ENCODE measurements around the gene NRN1L.

NRN1L gene

DNA sequence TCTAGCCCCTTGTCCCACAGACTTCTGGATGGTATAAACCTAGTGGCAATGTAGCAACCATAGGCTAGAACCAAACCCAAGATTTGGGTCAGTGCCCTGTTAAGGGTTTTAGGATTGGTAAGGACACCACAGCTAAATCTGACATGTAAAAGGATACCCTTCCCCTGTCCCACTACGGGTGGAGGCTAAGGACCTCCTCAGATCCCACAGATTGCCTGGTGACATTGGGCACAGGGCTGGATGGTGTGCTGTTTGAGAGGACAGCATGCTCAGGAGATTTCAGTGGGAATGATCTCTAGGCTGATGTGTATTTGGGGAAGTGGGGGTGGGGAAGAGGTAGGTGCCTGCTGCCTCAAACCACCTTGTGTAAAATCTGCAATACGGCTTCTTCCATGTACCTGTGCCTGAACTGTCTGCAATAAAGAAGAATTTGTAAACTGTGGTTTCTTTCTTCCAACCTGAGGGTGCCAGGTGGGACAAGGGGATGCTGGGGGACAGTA lies 12.5 kb upstream of the NRN1L start:
- no peaks in the 10 kb centered on the region for H3K9me3 ChIP-seq (ENCODE audit: control insufficient read depth in 5 of 5, low read length in 5 of 5)
- H3K27me3 ChIP-seq (ENCODE audit: control insufficient read depth in 5 of 5, insufficient read depth in 4 of 5, low read length in 5 of 5), result no peaks in the 10 kb centered on the region
- H3K9ac ChIP-seq (ENCODE audit: low read length in 5 of 5), result peak overlapping the region; percentile 22 to 94 (median 74)
- peaks cover 6 to 63% (median 46%) of the 10 kb centered on the region in 5 donors for H3K36me3 ChIP-seq (ENCODE audit: control insufficient read depth in 5 of 5, insufficient read depth in 5 of 5, low read length in 5 of 5)
- peak overlapping the region; percentile 77 to 93 (median 90) for H3K4me3 ChIP-seq (ENCODE audit: low read depth in 1 of 5, low read length in 5 of 5)
- H3K4me1 ChIP-seq (ENCODE audit: control insufficient read depth in 5 of 5, insufficient read depth in 5 of 5, low read length in 5 of 5), result peaks cover 6 to 44% (median 29%) of the 10 kb centered on the region in 5 donors
- peak overlapping the region; percentile 79 for H3K27ac ChIP-seq (ENCODE audit: low read depth, low read length)

DNA sequence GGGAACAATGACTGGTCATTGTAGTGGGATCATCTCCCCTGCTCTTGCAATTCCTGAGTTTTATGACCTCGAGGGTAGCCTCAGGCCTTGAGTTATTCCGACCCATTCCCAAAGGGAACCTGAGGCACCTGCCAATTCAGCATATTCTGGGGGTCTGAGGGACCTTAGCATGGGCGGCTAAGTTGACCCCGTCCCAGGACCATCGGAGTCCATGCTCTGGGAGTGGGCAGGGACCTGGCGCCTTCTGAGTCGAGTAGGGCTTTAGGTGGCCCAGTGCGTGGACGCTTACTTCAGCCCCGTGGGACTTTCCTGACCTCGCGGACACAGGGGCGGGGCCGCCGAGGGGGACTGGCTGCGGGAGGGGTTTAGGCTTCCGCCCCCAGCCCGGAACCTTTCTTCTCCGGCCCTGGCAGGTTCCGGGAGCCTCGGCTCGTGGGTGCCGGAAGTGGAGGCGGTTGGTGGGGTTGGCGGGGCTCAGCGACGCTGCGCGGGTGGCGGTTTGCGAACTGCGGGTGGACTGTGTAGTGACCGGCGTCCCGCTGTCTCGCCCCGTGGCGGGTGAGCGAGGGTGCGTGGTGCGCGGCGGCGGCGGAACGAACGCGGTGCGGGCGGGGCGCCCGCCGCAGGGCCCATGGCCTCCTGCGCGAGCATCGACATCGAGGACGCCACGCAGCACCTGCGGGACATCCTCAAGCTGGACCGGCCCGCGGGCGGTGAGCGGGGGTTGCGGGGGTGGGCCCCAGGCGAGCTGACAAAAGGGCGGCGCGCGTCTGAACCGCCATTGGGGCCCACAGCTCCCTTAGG lies 11.9 kb upstream of the NRN1L start, which contains the start of gene EDC4:
Gene EDC4, plus strand, starts transcription at position 422 of the 804 bp plus-strand sequence. Its CDS starts 210 bp downstream, at position 632.
- H3K9ac ChIP-seq (ENCODE audit: low read length in 5 of 5), result peak within 1 kb of the TSS; percentile 87 to 98 (median 94)
- no peaks in the 10 kb centered on the region for H3K9me3 ChIP-seq (ENCODE audit: control insufficient read depth in 5 of 5, low read length in 5 of 5)
- H3K4me3 ChIP-seq (ENCODE audit: low read depth in 1 of 5, low read length in 5 of 5), result peak within 1 kb of the TSS; percentile 89 to 93 (median 90)
- peaks cover 6 to 63% (median 48%) of the 10 kb centered on the region in 5 donors for H3K36me3 ChIP-seq (ENCODE audit: control insufficient read depth in 5 of 5, insufficient read depth in 5 of 5, low read length in 5 of 5)
- no peaks in the 10 kb centered on the region for H3K27me3 ChIP-seq (ENCODE audit: control insufficient read depth in 5 of 5, insufficient read depth in 4 of 5, low read length in 5 of 5)
- H3K4me1 ChIP-seq (ENCODE audit: control insufficient read depth in 5 of 5, insufficient read depth in 5 of 5, low read length in 5 of 5), result peaks cover 6 to 44% (median 29%) of the 10 kb centered on the region in 5 donors
- peak within 1 kb of the TSS; percentile 79 for H3K27ac ChIP-seq (ENCODE audit: low read depth, low read length)

DNA sequence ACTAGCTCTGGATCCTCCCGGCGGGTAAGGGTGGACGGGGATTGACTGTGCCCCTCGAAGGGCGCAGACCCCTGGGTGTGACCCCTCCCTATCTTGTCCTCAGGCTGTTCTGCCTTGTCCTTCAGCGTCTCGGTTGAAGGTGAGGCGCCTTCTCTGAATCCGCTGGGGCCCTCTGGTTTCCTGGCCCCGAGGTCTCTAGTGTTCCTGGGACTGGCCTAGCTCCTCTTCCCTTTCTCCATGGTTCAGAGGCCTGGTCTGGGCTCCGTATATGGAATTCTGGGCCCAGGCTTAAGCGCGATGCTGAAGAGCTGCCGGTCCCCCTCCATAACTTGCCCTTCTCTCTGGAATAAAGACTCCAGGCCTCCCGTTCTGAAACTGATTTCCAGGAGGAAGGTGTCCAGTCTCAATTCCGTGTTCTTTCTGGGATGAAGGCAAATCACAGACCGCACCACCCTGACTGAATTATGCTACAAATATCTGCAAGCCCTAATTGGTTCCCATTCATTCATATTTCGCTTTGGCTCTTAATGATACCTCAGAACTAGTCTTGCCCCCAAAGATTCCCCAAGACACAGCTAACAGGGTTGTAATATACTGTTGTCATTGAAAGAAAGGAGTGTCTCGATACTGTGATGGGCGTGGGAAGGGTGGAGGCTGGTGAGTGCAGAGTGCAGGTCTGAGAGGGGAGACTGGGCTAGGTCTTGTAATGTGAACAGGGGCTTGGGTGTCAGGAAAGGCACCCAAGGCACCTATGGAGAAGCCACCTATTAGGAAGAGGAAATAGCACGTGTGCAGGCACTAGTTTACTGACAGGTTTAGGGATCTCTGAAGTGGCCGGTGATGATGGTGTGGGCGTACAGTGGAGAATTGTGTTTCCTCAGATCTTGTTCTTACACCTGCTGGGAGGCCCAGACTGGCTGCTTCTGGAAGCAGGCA lies 11.0 kb upstream of the NRN1L start:
- Histone ChIP-seq H3K27me3 (ENCODE audit: control insufficient read depth in 5 of 5, insufficient read depth in 4 of 5, low read length in 5 of 5) (no peaks in the 10 kb centered on the region), H3K9ac (ENCODE audit: low read length in 5 of 5) (peak overlapping the region; percentile 87 to 98 (median 94)), H3K4me3 (ENCODE audit: low read depth in 1 of 5, low read length in 5 of 5) (peak overlapping the region; percentile 89 to 93 (median 90)), H3K4me1 (ENCODE audit: control insufficient read depth in 5 of 5, insufficient read depth in 5 of 5, low read length in 5 of 5) (peaks cover 6 to 44% (median 29%) of the 10 kb centered on the region in 5 donors), H3K27ac (ENCODE audit: low read depth, low read length) (peak overlapping the region; percentile 79), H3K9me3 (ENCODE audit: control insufficient read depth in 5 of 5, low read length in 5 of 5) (no peaks in the 10 kb centered on the region), H3K36me3 (ENCODE audit: control insufficient read depth in 5 of 5, insufficient read depth in 5 of 5, low read length in 5 of 5) (peaks cover 6 to 63% (median 48%) of the 10 kb centered on the region in 5 donors)

DNA sequence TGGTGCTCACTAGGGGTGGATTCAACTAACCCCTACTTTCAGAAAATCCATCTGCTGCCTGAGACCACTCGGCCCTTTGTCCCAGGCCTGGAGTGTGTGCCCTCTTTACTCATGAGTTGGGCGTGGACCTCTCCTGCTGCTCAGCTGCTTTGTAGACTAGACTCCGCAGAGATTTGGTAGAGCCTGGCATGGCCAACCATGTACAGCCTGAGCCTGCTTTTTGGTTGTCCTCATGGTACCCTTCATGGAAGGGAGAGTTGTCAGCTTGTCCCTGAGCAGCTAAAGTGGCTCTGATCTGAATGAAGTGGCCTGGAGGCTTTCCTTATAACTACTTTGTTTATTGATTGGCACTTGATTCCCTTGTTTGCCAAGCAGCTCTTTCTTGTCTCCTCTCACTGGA lies 10.3 kb upstream of the NRN1L start:
- no peaks in the 10 kb centered on the region for H3K9me3 ChIP-seq (ENCODE audit: control insufficient read depth in 5 of 5, low read length in 5 of 5)
- H3K27ac ChIP-seq (ENCODE audit: low read depth, low read length), result no peak overlapping the region
- H3K36me3 ChIP-seq (ENCODE audit: control insufficient read depth in 5 of 5, insufficient read depth in 5 of 5, low read length in 5 of 5), result peaks cover 6 to 65% (median 53%) of the 10 kb centered on the region in 5 donors
- peak overlapping the region; percentile 89 to 93 (median 90) for H3K4me3 ChIP-seq (ENCODE audit: low read depth in 1 of 5, low read length in 5 of 5)
- H3K4me1 ChIP-seq (ENCODE audit: control insufficient read depth in 5 of 5, insufficient read depth in 5 of 5, low read length in 5 of 5), result peaks cover 6 to 44% (median 29%) of the 10 kb centered on the region in 5 donors
- H3K27me3 ChIP-seq (ENCODE audit: control insufficient read depth in 5 of 5, insufficient read depth in 4 of 5, low read length in 5 of 5), result no peaks in the 10 kb centered on the region
- peak overlapping the region in 4 of 5 donors; percentile 92 to 98 (median 95) for H3K9ac ChIP-seq (ENCODE audit: low read length in 5 of 5)

DNA sequence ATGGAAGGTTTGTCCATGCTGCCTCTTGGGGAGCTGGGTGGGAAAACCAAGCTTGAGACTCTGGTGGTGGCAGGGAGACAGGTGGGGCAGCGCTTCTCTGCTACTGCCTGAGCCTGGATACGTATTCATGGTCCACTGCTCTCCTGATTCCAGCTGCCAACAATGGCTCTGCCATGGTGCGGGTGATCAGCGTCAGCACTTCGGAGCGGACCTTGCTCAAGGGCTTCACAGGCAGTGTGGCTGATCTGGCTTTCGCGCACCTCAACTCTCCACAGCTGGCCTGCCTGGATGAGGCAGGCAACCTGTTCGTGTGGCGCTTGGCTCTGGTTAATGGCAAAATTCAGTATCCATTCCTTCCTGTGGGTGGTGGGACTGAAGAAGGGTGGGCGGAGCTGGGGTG lies 7.6 kb upstream of the NRN1L start:
- Histone ChIP-seq H3K9ac (ENCODE audit: low read length in 5 of 5) (no peak overlapping the region), H3K4me3 (ENCODE audit: low read depth in 1 of 5, low read length in 5 of 5) (no peak overlapping the region), H3K27ac (ENCODE audit: low read depth, low read length) (no peak overlapping the region), H3K4me1 (ENCODE audit: control insufficient read depth in 5 of 5, insufficient read depth in 5 of 5, low read length in 5 of 5) (peaks cover 6 to 37% (median 29%) of the 10 kb centered on the region in 5 donors), H3K36me3 (ENCODE audit: control insufficient read depth in 5 of 5, insufficient read depth in 5 of 5, low read length in 5 of 5) (peaks cover 0 to 67% (median 60%) of the 10 kb centered on the region in 5 donors), H3K27me3 (ENCODE audit: control insufficient read depth in 5 of 5, insufficient read depth in 4 of 5, low read length in 5 of 5) (no peaks in the 10 kb centered on the region), H3K9me3 (ENCODE audit: control insufficient read depth in 5 of 5, low read length in 5 of 5) (no peaks in the 10 kb centered on the region)

DNA sequence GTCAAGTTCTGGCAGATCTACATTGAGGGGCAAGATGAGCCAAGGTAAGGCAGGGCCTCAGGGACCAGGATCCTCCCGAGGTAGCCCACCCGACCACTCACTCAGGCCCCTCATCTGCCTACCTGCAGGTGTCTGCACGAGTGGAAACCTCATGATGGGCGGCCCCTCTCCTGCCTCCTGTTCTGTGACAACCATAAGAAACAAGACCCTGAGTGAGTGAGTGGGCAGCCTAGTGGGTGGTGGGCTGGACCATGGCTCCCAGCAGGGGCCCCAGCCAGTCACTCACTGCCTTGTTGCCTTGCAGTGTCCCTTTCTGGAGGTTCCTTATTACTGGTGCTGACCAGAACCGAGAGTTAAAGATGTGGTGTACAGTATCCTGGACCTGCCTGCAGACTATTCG lies 6.5 kb upstream of the NRN1L start:
- Histone ChIP-seq H3K27me3 (ENCODE audit: control insufficient read depth in 5 of 5, insufficient read depth in 4 of 5, low read length in 5 of 5) (no peaks in the 10 kb centered on the region), H3K4me1 (ENCODE audit: control insufficient read depth in 5 of 5, insufficient read depth in 5 of 5, low read length in 5 of 5) (peaks cover 5 to 29% (median 21%) of the 10 kb centered on the region in 5 donors), H3K9ac (ENCODE audit: low read length in 5 of 5) (no peak overlapping the region), H3K4me3 (ENCODE audit: low read depth in 1 of 5, low read length in 5 of 5) (no peak overlapping the region), H3K27ac (ENCODE audit: low read depth, low read length) (no peak overlapping the region), H3K9me3 (ENCODE audit: control insufficient read depth in 5 of 5, low read length in 5 of 5) (no peaks in the 10 kb centered on the region), H3K36me3 (ENCODE audit: control insufficient read depth in 5 of 5, insufficient read depth in 5 of 5, low read length in 5 of 5) (peaks cover 0 to 79% (median 71%) of the 10 kb centered on the region in 5 donors)

DNA sequence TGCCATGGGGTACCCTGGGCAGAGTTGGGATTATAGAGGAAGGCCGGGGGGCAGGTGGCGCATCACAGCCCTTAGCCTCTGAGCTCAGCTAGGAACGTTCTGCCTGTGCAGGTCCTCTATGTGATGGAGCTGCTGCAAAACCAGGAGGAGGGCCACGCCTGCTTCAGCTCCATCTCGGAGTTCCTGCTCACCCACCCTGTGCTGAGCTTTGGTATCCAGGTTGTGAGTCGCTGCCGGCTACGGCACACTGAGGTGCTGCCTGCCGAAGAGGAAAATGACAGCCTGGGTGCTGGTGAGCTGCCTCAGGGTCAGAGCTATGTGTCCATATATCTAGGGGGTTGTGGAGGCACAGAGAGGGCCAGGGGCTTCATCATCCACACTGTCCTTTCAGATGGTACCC lies 5.8 kb upstream of the NRN1L start:
- no peaks in the 10 kb centered on the region for H3K27me3 ChIP-seq (ENCODE audit: control insufficient read depth in 5 of 5, insufficient read depth in 4 of 5, low read length in 5 of 5)
- peaks cover 3 to 23% (median 15%) of the 10 kb centered on the region in 5 donors for H3K4me1 ChIP-seq (ENCODE audit: control insufficient read depth in 5 of 5, insufficient read depth in 5 of 5, low read length in 5 of 5)
- no peak overlapping the region for H3K9ac ChIP-seq (ENCODE audit: low read length in 5 of 5)
- no peaks in the 10 kb centered on the region for H3K9me3 ChIP-seq (ENCODE audit: control insufficient read depth in 5 of 5, low read length in 5 of 5)
- H3K4me3 ChIP-seq (ENCODE audit: low read depth in 1 of 5, low read length in 5 of 5), result no peak overlapping the region
- peaks cover 0 to 85% (median 77%) of the 10 kb centered on the region in 5 donors for H3K36me3 ChIP-seq (ENCODE audit: control insufficient read depth in 5 of 5, insufficient read depth in 5 of 5, low read length in 5 of 5)
- no peak overlapping the region for H3K27ac ChIP-seq (ENCODE audit: low read depth, low read length)

DNA sequence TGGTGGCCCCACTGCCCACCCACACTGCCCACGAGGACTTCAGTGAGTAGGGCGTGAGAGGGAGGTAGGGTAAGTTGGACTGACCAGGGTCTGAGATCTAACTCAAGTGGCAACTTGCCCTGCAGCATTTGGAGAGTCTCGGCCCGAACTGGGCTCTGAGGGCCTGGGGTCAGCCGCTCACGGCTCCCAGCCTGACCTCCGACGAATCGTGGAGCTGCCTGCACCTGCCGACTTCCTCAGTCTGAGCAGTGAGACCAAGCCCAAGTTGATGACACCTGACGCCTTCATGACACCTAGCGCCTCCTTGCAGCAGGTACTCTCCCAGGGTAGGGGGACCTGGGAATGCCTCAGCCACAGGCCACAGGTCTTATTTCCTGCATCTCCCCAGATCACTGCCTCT lies 5.2 kb upstream of the NRN1L start:
- no peak overlapping the region for H3K9ac ChIP-seq (ENCODE audit: low read length in 5 of 5)
- no peak overlapping the region for H3K27ac ChIP-seq (ENCODE audit: low read depth, low read length)
- no peak overlapping the region for H3K4me3 ChIP-seq (ENCODE audit: low read depth in 1 of 5, low read length in 5 of 5)
- H3K36me3 ChIP-seq (ENCODE audit: control insufficient read depth in 5 of 5, insufficient read depth in 5 of 5, low read length in 5 of 5), result peaks cover 0 to 91% (median 80%) of the 10 kb centered on the region in 5 donors
- H3K9me3 ChIP-seq (ENCODE audit: control insufficient read depth in 5 of 5, low read length in 5 of 5), result no peaks in the 10 kb centered on the region
- H3K4me1 ChIP-seq (ENCODE audit: control insufficient read depth in 5 of 5, insufficient read depth in 5 of 5, low read length in 5 of 5), result peaks cover 1 to 18% (median 15%) of the 10 kb centered on the region in 5 donors
- H3K27me3 ChIP-seq (ENCODE audit: control insufficient read depth in 5 of 5, insufficient read depth in 4 of 5, low read length in 5 of 5), result no peaks in the 10 kb centered on the region

DNA sequence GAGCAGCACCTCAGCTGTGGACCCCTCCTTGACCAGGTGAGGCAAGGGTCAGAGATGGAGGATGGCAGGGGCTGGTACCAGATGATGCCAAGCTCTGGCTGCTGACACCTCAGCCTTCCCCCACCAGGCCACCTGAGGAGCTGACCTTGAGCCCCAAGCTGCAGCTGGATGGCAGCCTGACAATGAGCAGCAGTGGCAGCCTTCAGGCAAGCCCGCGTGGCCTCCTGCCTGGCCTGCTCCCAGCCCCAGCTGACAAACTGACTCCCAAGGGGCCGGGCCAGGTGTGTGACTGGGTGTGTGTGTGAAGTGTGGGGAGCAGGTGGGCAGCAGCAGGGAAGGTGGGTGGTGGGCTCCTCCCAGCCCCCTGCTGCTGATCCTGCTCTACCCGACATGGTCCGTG lies 4.7 kb upstream of the NRN1L start:
- no peak overlapping the region for H3K4me3 ChIP-seq (ENCODE audit: low read depth in 1 of 5, low read length in 5 of 5)
- H3K4me1 ChIP-seq (ENCODE audit: control insufficient read depth in 5 of 5, insufficient read depth in 5 of 5, low read length in 5 of 5), result peaks cover 2 to 17% (median 13%) of the 10 kb centered on the region in 5 donors
- H3K9ac ChIP-seq (ENCODE audit: low read length in 5 of 5), result no peak overlapping the region
- no peaks in the 10 kb centered on the region for H3K27me3 ChIP-seq (ENCODE audit: control insufficient read depth in 5 of 5, insufficient read depth in 4 of 5, low read length in 5 of 5)
- peaks cover 0 to 93% (median 80%) of the 10 kb centered on the region in 5 donors for H3K36me3 ChIP-seq (ENCODE audit: control insufficient read depth in 5 of 5, insufficient read depth in 5 of 5, low read length in 5 of 5)
- H3K9me3 ChIP-seq (ENCODE audit: control insufficient read depth in 5 of 5, low read length in 5 of 5), result no peaks in the 10 kb centered on the region
- H3K27ac ChIP-seq (ENCODE audit: low read depth, low read length), result no peak overlapping the region
